Osteoblast (primary cell): ENCODE data around the gene MC1R. TPM values are rescaled to one million over a fixed set of nuclear protein-coding genes. Genes with fewer than 3 reads are reported as not detected.

Source experiments
- DNase-seq: peaks from one replicate; pipeline ENCODE4 v3.0.0; 2011; ENCODE audit warnings: low spot score, mixed read lengths; ENCODE audit not compliant: insufficient read length; ENCODE audit errors: missing footprints
- H2AFZ ChIP-seq: 2 replicates; pipeline ENCODE4 v1.6.0; 2011; ENCODE audit warnings: mild to moderate bottlenecking, low read length
- H3K27ac ChIP-seq: 2 replicates; pipeline ENCODE4 v1.5.1; 2011; ENCODE audit warnings: mild to moderate bottlenecking, low read depth, low read length, moderate library complexity
- H3K27me3 ChIP-seq: 2 replicates; pipeline ENCODE4 v1.6.0; 2012; ENCODE audit warnings: mild to moderate bottlenecking, control low read depth, inconsistent platforms, low read length, moderate library complexity; ENCODE audit not compliant: insufficient read depth
- H3K36me3 ChIP-seq: 2 replicates; pipeline ENCODE4 v1.5.1; 2011; ENCODE audit warnings: mild to moderate bottlenecking, low read length, control low read depth, moderate library complexity; ENCODE audit not compliant: insufficient read depth
- H3K4me1 ChIP-seq: 2 replicates; pipeline ENCODE4 v1.5.1; 2011; ENCODE audit warnings: mild to moderate bottlenecking, low read length, control low read depth, moderate library complexity; ENCODE audit not compliant: insufficient read depth
- H3K4me2 ChIP-seq: 2 replicates; pipeline ENCODE4 v1.6.0; 2011; ENCODE audit warnings: mild to moderate bottlenecking, low read length; ENCODE audit not compliant: insufficient read depth
- H3K4me3 ChIP-seq: fragments of 200-600 bp; sonication (generic); 3 replicates; pipeline ENCODE4 v1.5.1; 2012; ENCODE audit warnings: mild to moderate bottlenecking, low read length, inconsistent platforms; ENCODE audit not compliant: insufficient read depth
- H3K79me2 ChIP-seq: 2 replicates; pipeline ENCODE4 v1.6.0; 2012; ENCODE audit warnings: mild to moderate bottlenecking, low read length, control low read depth, inconsistent platforms; ENCODE audit not compliant: insufficient read depth
- H3K9me3 ChIP-seq: 2 replicates; pipeline ENCODE4 v1.5.1; 2011; ENCODE audit warnings: low read depth, low read length, control low read depth
- H4K20me1 ChIP-seq: 2 replicates; pipeline ENCODE4 v1.6.0; 2012; ENCODE audit warnings: mild to moderate bottlenecking, low read length, control low read depth; ENCODE audit not compliant: insufficient read depth
- total RNA-seq: library from RNA; depleted of rRNA; stranded (reverse); fragments of >200 nt; gene quantifications from 2 replicates; pipeline ENCODE4 v1.2.3, GENCODE V29; 2012
- TF ChIP-seq, protein P1 (sequence below): IDR thresholded peaks from 2 replicates; pipeline ENCODE4 v1.5.1; 2011; ENCODE audit warnings: mild to moderate bottlenecking, low read depth, low read length, moderate library complexity; ENCODE audit errors: extremely low read depth

The MC1R gene
- total RNA-seq = 4.7 and 5.1 TPM in 2 replicates

DNA sequence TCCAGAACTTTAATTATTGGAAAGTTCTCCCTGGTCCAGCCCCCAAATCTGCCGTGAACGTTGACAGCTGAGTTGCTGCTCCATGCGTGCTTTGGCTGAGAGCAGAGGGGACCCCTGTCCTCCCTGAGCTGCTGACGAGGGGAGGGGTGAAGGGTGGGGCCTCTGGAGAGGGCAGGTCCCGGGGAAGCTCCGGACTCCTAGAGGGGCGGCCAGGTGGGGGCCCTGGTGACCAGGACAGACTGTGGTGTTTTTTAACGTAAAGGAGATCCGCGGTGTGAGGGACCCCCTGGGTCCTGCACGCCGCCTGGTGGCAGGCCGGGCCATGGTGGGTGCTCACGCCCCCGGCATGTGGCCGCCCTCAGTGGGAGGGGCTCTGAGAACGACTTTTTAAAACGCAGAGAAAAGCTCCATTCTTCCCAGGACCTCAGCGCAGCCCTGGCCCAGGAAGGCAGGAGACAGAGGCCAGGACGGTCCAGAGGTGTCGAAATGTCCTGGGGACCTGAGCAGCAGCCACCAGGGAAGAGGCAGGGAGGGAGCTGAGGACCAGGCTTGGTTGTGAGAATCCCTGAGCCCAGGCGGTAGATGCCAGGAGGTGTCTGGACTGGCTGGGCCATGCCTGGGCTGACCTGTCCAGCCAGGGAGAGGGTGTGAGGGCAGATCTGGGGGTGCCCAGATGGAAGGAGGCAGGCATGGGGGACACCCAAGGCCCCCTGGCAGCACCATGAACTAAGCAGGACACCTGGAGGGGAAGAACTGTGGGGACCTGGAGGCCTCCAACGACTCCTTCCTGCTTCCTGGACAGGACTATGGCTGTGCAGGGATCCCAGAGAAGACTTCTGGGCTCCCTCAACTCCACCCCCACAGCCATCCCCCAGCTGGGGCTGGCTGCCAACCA is at the start of gene MC1R:
MC1R (plus strand) TSS at position 410 of the 895 bp plus-strand sequence; CDS start at position 807, 397 bp downstream.
- H3K4me2 ChIP-seq = peak within 1 kb of the TSS; percentile 98
- no peaks in the 10 kb centered on the region for H3K36me3 ChIP-seq
- TF ChIP-seq, protein P1, sequence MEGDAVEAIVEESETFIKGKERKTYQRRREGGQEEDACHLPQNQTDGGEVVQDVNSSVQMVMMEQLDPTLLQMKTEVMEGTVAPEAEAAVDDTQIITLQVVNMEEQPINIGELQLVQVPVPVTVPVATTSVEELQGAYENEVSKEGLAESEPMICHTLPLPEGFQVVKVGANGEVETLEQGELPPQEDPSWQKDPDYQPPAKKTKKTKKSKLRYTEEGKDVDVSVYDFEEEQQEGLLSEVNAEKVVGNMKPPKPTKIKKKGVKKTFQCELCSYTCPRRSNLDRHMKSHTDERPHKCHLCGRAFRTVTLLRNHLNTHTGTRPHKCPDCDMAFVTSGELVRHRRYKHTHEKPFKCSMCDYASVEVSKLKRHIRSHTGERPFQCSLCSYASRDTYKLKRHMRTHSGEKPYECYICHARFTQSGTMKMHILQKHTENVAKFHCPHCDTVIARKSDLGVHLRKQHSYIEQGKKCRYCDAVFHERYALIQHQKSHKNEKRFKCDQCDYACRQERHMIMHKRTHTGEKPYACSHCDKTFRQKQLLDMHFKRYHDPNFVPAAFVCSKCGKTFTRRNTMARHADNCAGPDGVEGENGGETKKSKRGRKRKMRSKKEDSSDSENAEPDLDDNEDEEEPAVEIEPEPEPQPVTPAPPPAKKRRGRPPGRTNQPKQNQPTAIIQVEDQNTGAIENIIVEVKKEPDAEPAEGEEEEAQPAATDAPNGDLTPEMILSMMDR = peak; percentile 50
- peak within 1 kb of the TSS; percentile 72 for H3K4me3 ChIP-seq
- H3K27me3 ChIP-seq = no peaks in the 10 kb centered on the region
- peak within 1 kb of the TSS; percentile 61 for H3K27ac ChIP-seq
- H3K9me3 ChIP-seq = no peaks in the 10 kb centered on the region
- peaks cover 48% of the 10 kb centered on the region for H3K4me1 ChIP-seq
- peaks cover 19% of the 10 kb centered on the region for H3K79me2 ChIP-seq
- peak within 1 kb of the TSS; percentile 69 for H2AFZ ChIP-seq
- peaks cover 2% of the 10 kb centered on the region for H4K20me1 ChIP-seq
- DNase-seq = peak; percentile 94

DNA sequence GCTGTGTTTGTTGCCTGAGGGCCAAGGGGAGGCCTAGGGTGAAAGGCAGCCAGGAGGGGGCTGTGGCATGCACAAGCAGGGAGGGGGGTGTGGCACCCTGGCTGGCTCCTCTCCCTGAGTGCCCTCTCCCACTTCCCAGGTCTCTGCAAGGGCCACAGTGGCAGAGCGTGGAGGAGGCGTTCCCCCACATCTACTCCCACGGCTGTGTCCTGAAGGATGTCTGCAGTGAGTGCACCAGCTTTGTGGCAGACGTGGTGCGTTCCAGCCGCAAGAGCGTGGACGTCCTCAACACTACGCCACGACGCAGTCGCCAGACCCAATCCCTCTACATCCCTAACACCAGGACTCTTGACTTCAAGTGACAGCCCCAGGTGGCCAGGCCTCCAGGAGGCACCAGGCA is 48.8 kb upstream of the MC1R start:
- peaks cover 7% of the 10 kb centered on the region for H4K20me1 ChIP-seq
- H3K27me3 ChIP-seq = no peaks in the 10 kb centered on the region
- H3K79me2 ChIP-seq = peaks cover 16% of the 10 kb centered on the region
- no peaks in the 10 kb centered on the region for H3K9me3 ChIP-seq
- peaks cover 14% of the 10 kb centered on the region for H3K4me1 ChIP-seq
- no peak overlapping the region for H2AFZ ChIP-seq
- no peak overlapping the region for H3K4me3 ChIP-seq
- peaks cover 8% of the 10 kb centered on the region for H3K36me3 ChIP-seq
- DNase-seq = peak; percentile 30
- no peak overlapping the region for H3K27ac ChIP-seq
- H3K4me2 ChIP-seq = no peak overlapping the region
- TF ChIP-seq, protein P1 = no peak

DNA sequence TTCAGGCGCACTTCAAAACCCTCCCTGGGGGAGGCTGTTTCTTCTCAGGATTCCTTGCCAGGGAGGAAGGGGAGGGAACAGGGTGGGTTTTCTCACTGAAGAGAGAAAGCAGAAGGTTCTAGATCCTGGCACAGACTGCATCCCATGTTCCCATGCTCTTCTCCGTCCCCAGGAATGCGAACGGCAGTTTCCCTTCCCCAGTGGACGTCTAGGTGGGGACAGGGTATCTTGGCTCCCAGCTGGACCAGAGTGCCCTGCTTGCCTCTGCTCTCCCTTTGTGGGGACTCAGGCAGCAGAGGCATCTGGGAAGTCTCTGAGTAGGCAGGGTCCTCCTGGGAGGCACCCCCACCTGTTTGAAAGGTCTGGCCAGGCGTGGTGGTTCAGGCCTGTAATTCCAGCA is 48.2 kb upstream of the MC1R start:
- H3K4me2 ChIP-seq = no peak overlapping the region
- no peak overlapping the region for H3K4me3 ChIP-seq
- no peaks in the 10 kb centered on the region for H3K9me3 ChIP-seq
- H3K36me3 ChIP-seq = peaks cover 13% of the 10 kb centered on the region
- peaks cover 16% of the 10 kb centered on the region for H3K4me1 ChIP-seq
- TF ChIP-seq, protein P1 = no peak
- DNase-seq = peak; percentile 51
- no peak overlapping the region for H2AFZ ChIP-seq
- H3K27me3 ChIP-seq = no peaks in the 10 kb centered on the region
- H4K20me1 ChIP-seq = peaks cover 11% of the 10 kb centered on the region
- no peak overlapping the region for H3K27ac ChIP-seq
- H3K79me2 ChIP-seq = peaks cover 21% of the 10 kb centered on the region

DNA sequence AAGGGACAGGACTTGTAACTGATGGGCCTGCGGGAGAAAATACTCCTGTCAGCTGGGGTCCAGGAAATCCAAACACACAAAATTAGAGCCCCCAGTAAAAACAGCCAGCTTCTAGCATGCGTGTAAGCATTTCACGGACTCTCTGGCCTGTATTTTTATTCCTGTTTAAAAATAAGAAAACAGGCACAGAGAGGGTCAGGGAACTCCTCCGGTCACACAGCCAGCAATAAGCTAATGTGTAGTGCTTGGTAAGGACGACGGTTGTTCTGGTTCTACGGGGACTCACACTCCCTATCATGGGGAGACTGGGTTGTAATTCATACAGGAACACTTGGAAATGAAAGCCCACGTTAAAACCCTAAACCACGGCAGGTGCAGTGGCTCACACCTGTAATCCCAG is 46.8 kb upstream of the MC1R start:
- Histone ChIP-seq H3K4me1 (peaks cover 16% of the 10 kb centered on the region), H3K79me2 (peaks cover 34% of the 10 kb centered on the region), H3K4me2 (no peak overlapping the region), H3K36me3 (peaks cover 21% of the 10 kb centered on the region), H4K20me1 (peaks cover 18% of the 10 kb centered on the region), H3K27ac (no peak overlapping the region), H3K9me3 (no peaks in the 10 kb centered on the region), H2AFZ (no peak overlapping the region), H3K4me3 (no peak overlapping the region), H3K27me3 (no peaks in the 10 kb centered on the region)
- DNase-seq = no peak
- TF ChIP-seq, protein P1 = no peak
